ENCODE data around the gene MEIOSIN.

MEIOSIN gene

DNA sequence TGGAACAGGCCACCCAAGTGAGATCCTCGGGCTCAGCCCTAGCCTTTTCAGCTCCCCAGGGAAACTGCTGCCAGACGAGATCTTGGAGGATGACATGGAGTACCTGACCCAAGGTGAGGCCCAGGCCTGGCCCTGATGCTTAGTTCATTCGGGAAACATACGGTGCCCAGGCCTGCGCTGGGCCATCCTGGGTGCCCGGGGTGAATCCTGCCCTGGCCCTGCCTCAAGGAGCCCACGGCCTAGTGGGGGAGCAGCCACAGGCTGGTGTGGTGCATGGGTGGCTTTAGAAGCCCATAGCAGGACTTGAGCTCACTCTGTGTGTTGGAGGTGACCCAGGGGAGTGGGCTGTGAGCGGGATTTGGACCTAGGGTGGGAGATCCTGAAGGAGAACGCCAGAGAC is 25.7 kb downstream of the MEIOSIN start:
- TF ChIP-seq, protein P1, sequence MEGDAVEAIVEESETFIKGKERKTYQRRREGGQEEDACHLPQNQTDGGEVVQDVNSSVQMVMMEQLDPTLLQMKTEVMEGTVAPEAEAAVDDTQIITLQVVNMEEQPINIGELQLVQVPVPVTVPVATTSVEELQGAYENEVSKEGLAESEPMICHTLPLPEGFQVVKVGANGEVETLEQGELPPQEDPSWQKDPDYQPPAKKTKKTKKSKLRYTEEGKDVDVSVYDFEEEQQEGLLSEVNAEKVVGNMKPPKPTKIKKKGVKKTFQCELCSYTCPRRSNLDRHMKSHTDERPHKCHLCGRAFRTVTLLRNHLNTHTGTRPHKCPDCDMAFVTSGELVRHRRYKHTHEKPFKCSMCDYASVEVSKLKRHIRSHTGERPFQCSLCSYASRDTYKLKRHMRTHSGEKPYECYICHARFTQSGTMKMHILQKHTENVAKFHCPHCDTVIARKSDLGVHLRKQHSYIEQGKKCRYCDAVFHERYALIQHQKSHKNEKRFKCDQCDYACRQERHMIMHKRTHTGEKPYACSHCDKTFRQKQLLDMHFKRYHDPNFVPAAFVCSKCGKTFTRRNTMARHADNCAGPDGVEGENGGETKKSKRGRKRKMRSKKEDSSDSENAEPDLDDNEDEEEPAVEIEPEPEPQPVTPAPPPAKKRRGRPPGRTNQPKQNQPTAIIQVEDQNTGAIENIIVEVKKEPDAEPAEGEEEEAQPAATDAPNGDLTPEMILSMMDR (IDR thresholded peaks at IDR 0.05; ENCODE audit: low read depth, low read length): no peak
- TF ChIP-seq EZH2phosphoT487 (IDR thresholded peaks at IDR 0.05; ENCODE audit: low read depth): no peak
- no peaks in the 10 kb centered on the region for H4K20me1 ChIP-seq (ENCODE audit: insufficient read depth, low read length)
- no peaks in the 10 kb centered on the region for H3K9me3 ChIP-seq (ENCODE audit: insufficient read depth, low read length)
- no peak overlapping the region for H2AFZ ChIP-seq (ENCODE audit: low read depth, low read length)
- no peak overlapping the region for H3K27ac ChIP-seq (ENCODE audit: low read length)
- no peaks in the 10 kb centered on the region for H3K4me1 ChIP-seq (ENCODE audit: low read length)
- H3K4me3 ChIP-seq (ENCODE audit: low read length): no peak overlapping the region
- H3K9ac ChIP-seq (ENCODE audit: low read length): no peak overlapping the region
- H3K36me3 ChIP-seq (replicated peaks; ENCODE audit: low read depth, low read length): no peaks in the 10 kb centered on the region
- H3K27me3 ChIP-seq (ENCODE audit: low read depth, low read length): no peaks in the 10 kb centered on the region
- H3K4me2 ChIP-seq (ENCODE audit: low read length): no peak overlapping the region
- H3K79me2 ChIP-seq (ENCODE audit: low read length): no peaks in the 10 kb centered on the region

DNA sequence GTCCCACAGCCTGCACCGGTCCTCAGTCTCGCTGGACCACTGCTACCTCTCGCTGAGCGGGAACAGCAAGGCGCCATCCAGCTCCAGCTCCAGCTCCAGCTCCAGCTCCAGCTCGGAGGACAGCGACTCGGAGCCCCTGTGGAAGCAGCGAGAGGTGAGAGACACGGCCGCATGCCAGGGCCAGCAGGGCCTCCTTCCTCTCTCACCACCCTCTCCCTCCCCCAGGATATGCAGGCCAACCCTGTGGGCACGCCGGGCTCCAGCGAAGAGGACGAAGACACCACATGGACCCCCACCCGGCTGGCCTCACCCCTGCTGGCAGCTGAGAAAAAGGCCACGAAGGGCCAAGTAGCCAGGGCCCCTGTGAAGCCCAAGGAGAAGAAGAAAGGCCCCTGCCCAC is 28.5 kb downstream of the MEIOSIN start:
- Histone ChIP-seq H3K4me1 (ENCODE audit: low read length) (no peaks in the 10 kb centered on the region), H4K20me1 (ENCODE audit: insufficient read depth, low read length) (no peaks in the 10 kb centered on the region), H3K9me3 (ENCODE audit: insufficient read depth, low read length) (no peaks in the 10 kb centered on the region), H3K79me2 (ENCODE audit: low read length) (no peaks in the 10 kb centered on the region), H3K9ac (ENCODE audit: low read length) (no peak overlapping the region), H2AFZ (ENCODE audit: low read depth, low read length) (no peak overlapping the region), H3K27ac (ENCODE audit: low read length) (no peak overlapping the region), H3K4me3 (ENCODE audit: low read length) (no peak overlapping the region), H3K27me3 (ENCODE audit: low read depth, low read length) (no peaks in the 10 kb centered on the region), H3K36me3 (replicated peaks; ENCODE audit: low read depth, low read length) (no peaks in the 10 kb centered on the region), H3K4me2 (ENCODE audit: low read length) (no peak overlapping the region)
- TF ChIP-seq, protein P1 (IDR thresholded peaks at IDR 0.05; ENCODE audit: low read depth, low read length): no peak

DNA sequence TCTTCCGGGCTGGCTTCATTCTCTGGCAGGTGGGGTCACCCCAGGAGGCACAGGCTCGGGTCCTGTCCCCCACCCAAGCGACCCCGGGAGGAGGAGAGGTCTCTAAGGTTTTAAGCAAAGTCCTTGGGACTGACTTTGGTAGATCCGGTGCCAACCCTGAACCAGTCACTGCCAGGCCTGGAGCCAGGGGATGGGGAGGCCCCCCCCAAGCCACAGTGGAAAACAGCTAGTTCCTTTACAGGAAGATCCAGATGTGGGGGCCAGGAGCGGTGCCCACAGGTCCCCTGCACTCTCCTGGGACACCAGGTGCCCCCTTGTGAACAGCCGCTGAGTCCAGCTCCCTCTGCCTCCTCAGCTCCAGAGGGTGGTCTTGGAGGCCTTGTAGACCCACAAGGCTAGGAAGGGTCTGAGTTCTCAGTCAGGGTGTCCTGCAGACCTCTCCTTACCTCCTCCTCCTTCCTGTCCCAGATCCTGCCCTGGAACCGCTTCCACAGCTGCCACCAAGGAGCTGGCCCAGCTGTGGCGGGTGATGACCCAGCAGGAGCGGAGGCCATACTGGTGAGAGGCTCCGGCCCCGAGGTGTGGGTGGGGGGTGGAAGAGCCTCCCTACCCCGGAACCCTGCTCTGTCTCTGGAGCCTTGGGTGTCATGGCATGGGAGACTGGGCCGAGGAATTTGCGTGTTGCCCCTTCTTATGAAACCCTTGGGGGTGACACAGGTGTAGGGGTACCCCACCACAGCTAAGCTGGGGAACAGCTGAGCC is 29.8 kb downstream of the MEIOSIN start:
- H3K9ac ChIP-seq (ENCODE audit: low read length): no peak overlapping the region
- H3K27ac ChIP-seq (ENCODE audit: low read length): no peak overlapping the region
- H3K4me3 ChIP-seq (ENCODE audit: low read length): no peak overlapping the region
- H3K79me2 ChIP-seq (ENCODE audit: low read length): no peaks in the 10 kb centered on the region
- no peaks in the 10 kb centered on the region for H3K9me3 ChIP-seq (ENCODE audit: insufficient read depth, low read length)
- no peak for TF ChIP-seq EZH2phosphoT487 (IDR thresholded peaks at IDR 0.05; ENCODE audit: low read depth)
- TF ChIP-seq, protein P1 (IDR thresholded peaks at IDR 0.05; ENCODE audit: low read depth, low read length): no peak
- H2AFZ ChIP-seq (ENCODE audit: low read depth, low read length): no peak overlapping the region
- no peaks in the 10 kb centered on the region for H3K36me3 ChIP-seq (replicated peaks; ENCODE audit: low read depth, low read length)
- H3K27me3 ChIP-seq (ENCODE audit: low read depth, low read length): no peaks in the 10 kb centered on the region
- H3K4me2 ChIP-seq (ENCODE audit: low read length): no peak overlapping the region
- H4K20me1 ChIP-seq (ENCODE audit: insufficient read depth, low read length): no peaks in the 10 kb centered on the region
- H3K4me1 ChIP-seq (ENCODE audit: low read length): peaks cover 2% of the 10 kb centered on the region; the same call in 1 of the 2 replicates

DNA sequence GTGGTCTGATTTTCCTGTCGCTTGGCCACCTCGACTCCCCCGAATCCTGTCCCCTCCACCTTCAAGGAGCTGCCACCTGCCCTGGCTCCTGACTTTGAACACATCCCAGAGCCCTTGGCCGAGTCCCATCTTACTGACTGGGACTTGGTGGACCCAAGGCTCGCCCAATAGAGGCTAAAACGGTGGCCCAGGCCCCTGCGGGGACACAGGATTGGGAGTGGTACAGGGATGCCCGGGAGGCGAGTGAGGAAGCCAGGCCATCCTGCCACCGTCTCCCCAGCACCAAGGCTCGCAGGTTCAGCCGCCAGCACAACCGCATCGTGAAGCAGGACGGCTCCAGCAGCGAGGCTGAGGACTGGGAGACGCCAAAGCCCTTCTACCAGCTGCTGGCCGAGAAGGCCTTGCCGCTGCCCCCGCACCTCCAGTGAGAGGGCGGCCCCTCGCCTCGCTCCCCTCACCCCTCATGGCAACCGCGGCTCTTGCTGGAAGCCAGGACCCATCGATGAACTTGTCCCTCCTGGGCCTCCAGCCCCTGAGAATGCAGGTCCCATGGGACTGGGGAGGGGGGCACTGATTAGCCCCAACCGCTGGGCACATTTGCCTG is 30.6 kb downstream of the MEIOSIN start:
- H3K79me2 ChIP-seq (ENCODE audit: low read length): no peaks in the 10 kb centered on the region
- H3K4me3 ChIP-seq (ENCODE audit: low read length): no peak overlapping the region
- TF ChIP-seq EZH2phosphoT487 (IDR thresholded peaks at IDR 0.05; ENCODE audit: low read depth): no peak
- TF ChIP-seq, protein P1 (IDR thresholded peaks at IDR 0.05; ENCODE audit: low read depth, low read length): no peak
- peaks cover 4% of the 10 kb centered on the region; the same call in 1 of the 2 replicates for H3K4me1 ChIP-seq (ENCODE audit: low read length)
- H3K27me3 ChIP-seq (ENCODE audit: low read depth, low read length): no peaks in the 10 kb centered on the region
- H3K4me2 ChIP-seq (ENCODE audit: low read length): no peak overlapping the region
- no peaks in the 10 kb centered on the region for H4K20me1 ChIP-seq (ENCODE audit: insufficient read depth, low read length)
- H2AFZ ChIP-seq (ENCODE audit: low read depth, low read length): no peak overlapping the region
- H3K9ac ChIP-seq (ENCODE audit: low read length): no peak overlapping the region
- H3K9me3 ChIP-seq (ENCODE audit: insufficient read depth, low read length): no peaks in the 10 kb centered on the region
- no peak overlapping the region for H3K27ac ChIP-seq (ENCODE audit: low read length)
- no peaks in the 10 kb centered on the region for H3K36me3 ChIP-seq (replicated peaks; ENCODE audit: low read depth, low read length)
